Right renal pelvis (tissue), 4 donors: ENCODE data around the gene PARVB. TPM values are rescaled to one million over a fixed set of nuclear protein-coding genes. Genes with fewer than 3 reads are reported as not detected.

Source experiments
- DNase-seq, 4 donors: peaks; one replicate each; pipeline ENCODE4 v3.0.0-alpha.2; 2013; ENCODE audit warnings: low read depth in 4 of 4, low spot score in 3 of 4, missing footprints in 1 of 4
- polyA plus RNA-seq, 4 donors: library from polyadenylated mRNA; unstranded; fragments of 120-200 nt; gene quantifications; one replicate each; pipeline ENCODE4 v1.2.1, GENCODE V29; 2013; ENCODE audit not compliant: insufficient read length in 4 of 4

PARVB gene
- polyA plus RNA-seq, 4 donors = 21.2 to 25.0 (median 23.0) TPM

DNA sequence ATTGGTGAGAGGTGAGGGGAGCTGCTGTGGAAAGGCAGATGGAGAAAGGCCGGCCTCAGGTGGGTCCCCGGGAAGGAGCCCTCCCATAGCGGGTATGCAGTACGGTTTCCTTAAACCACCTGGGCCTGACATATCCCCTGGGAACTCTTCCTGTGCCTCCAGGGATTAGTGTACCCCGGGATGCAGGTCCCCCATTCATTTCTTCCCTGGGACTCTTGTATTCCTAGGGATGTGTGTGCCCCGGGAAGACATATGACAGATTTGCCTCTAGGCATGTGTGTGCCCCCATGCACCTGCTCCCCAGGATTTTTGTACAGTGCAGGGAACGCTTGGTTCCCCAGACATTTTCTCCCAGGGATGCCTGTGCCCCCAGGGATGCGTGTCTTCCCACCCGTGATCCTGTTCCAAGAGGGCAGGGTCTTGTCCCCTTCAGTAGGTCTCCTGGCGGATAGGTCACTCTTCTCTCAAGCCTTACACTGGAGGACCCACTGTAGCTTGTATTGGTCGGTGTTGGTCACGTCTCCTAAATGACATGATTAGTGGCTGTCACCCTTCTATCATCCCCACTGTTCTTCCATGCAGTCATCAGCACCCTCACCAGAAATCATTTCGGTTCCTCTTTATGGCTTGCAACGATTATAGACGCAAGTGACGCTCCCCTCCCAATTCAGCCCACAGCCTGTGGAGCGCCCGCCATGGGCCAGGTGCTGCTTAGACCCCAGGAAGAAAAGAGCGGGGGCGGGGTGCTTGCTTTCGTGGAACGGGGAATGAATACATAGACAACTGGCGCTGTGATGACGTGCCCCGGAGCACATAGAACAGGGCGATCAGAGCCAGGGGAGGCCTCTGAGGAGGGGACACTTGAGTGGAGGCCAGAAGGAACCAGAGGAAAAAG lies 1.3 kb downstream of the PARVB start:
- no peak for DNase-seq

DNA sequence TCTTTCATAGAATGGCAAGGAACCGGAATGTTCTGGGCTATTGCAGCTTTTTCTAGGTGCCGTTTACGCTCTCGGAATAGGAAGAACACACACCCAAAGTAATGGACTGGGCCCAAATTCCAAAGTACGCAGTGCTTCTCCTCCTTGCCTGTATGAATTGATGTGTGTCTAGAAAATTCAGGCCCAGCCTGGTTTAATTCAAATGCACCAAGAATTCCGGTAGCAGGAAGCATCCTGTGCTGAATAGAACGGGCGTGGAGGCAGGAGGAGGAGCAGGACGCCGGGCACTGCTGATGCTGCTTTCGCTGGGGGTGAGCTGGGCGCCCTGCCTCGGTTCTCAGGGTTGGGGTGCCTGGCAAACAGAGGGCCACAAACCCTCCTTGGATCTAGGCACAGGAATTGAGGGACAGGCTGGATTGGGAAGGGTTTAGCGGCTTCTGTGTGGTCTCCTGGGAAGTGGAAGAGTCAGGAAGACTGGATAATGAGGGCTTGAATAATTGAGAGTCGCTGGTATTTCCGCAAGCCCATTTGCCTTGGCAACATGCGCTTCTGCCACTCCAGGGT lies 2.0 kb downstream of the PARVB start:
- no peak for DNase-seq

DNA sequence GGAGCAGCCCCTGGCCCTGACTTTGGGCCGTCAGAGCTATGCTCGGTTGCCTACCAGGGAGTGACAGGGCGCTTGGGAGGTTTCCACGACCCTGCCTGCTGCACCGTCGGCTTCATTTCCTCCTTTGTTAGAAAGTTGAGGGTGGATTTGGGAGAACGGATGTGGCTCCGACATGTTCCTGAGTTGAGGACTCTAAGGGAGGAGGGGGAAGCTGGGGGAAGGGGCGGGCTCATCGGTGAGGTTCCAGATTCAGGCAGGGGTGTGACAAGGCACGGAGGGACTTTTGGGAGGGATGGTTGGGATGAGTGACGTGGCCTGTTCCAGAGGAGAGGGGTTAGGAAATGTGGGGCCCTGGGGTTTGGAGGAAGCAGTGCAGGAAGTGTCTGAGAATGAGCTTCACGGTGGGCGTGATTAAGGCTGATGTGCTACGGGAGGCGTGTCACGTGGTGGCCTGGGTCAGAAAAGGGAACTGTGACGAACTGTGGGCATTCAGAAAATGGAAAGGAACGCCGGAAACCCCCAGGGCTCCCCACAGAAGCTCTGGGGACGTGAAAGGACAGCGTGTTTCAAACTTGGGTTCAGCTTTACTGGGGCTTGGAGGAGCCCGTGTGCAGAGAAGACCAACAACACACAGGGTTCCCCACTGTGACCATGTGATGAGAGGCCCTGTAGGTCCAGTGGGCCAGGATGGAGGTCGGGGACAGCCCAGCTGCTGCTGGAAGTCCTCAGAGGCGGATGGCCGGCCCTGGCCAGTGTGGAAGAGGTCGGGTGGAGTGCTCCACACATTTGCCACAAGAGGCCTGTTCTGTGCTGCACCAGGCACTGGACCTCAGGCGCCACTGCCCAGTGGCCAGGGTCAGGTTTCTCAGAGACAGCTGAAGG lies 2.8 kb downstream of the PARVB start:
- DNase-seq = no peak

DNA sequence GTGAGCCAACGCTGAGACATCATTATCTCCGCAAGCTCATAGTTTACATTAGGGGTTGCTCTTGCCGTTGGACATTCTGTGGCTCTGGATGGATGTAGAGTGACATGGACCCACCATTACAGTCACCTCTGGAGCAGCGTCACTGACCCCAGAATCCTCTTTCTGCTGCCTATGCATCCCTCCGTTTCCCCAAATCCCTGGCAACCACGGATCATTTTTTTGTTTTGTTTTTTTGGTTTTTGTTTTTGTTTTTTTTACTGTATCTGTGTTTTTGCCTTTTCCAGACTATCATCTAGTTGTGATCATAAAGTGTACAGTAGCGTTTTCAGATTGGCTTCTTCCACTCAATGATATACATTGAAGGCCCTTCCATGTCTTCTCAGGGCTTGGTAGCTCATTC lies 4.0 kb downstream of the PARVB start:
- DNase-seq = no peak

DNA sequence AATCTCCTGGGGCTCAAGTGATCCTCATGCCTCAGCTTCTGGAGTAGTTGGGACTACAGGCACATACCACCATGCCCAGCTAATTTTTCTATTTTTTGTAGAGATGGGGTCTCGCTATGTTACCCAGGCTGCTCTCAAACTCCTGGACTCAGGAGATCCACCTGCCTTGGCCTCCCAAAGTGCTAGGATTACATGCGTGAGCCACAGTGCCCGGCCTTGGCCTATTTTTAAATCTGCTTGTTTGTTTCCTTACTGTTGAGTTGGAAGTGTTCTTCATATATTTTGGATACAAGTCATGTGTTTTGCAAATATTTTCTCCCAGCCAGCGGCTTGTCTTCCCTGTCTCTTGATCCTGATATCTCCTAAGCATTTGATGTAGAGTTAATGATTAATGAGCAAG lies 5.0 kb downstream of the PARVB start:
- DNase-seq = no peak

DNA sequence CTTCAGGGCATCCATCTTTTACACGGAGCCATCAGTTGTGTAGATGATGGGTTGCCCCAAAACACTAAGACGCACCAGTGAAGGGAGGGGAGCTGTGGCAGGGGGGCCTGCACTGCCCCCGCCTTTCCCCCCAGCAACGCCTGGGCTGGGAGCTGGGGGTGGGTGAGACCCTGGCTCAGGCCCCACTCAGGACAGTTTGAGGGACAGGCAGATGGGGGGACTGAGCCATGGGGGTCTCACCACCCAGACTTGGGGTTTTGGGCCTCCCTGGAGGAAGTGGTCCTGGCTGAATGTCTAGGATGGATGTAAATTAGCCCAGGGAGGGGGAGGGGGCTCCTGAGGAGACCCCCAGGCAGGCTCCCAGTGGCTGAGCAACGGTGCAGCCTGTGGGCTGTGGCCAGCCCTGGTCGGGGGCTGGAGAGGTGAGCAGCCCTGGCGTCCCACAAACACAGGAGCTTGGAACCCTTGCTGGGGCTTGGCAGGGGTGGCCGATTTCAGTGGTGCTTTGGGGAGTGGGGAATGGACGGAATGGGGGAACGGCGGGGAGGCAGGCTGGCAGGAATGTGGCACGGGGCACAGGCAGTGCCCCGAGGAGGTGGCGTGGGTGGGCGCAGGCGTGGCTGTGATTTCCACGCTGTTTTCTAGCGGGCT lies 6.1 kb downstream of the PARVB start:
- DNase-seq = no peak

DNA sequence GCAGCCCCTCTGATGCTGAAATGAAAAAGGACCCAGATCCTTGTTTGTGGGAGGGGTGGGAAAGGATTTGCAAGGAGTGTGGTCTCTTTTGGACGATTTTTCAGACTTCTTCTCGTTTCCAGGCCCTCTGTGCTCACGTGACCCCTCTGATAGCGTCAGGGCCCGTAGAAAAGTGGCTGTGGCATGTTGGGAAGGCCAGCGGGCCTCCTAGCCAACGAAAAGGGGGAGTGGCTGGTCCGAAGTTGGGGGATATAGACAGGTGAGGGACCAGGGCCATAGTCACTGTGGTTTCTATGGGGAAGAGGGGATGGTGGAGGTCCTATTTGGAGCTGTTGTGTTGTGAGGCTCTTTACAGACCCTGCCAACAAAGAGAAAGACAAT lies 6.6 kb downstream of the PARVB start:
- DNase-seq = no peak

DNA sequence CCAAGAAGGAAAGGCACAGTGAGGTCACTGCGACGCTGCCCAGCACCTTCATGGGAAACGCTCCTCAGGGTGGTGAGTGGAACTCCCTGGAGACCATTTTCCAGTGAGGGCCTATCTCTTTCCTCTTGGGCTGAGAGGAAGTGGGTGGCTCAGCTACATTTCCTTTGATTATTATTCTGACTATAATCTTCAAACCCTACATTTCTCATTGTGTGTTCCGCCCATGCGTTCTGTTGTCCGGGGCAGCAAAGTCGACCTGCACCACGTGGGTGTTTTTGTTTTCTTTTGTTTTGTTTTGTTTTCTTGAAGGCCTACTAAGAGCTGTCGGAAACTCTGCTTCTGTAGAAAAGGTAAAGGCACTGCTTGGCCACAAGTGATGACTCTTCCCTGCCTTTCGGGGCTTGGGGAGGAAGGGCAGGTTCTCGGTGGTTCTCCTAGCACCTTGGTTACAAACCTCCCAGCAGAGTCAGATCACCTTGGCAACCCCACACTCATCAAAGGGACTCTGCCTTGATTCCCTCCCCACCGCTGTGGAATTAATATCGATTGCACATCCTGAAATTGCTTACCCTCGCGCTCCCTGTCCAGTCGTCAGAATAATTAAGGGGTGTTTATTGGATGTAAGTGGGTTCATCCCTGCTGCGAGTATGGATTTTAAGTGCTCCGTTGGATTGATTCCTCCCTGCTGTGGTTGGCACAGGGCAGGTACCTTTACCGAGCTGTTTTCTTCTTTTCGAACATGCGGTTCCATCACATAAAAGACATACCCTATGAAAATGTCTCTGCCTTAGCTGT lies 7.3 kb downstream of the PARVB start:
- no peak for DNase-seq

DNA sequence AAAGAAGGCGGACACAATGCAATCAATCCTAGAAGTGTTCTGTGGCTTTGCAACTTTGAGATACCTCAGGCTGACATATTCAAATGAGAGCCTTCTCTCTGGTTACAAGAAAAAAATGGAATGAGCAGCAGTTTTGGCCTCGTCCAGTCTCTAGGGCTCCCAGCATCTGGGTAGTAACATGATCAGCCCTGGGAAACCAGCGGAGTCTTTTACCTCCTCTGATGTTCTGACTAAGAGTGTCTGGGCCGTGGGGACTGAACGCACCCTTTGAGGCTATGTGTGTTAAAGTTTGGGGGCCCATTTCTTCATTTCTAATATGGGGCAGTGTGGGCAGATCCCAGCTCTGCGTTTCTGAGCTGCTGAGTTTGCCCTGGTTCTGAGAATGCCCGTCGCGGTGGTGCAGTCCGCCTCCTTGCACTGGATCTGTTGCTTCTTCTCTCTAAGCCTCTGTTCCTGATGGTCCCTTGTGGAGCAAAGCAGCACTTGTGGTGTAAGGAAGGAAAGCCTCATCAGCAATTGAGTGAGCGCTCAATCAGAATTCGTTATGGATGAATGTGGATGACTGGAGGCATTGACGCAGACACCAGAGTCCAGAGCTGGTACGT lies 8.1 kb downstream of the PARVB start:
- DNase-seq = no peak

DNA sequence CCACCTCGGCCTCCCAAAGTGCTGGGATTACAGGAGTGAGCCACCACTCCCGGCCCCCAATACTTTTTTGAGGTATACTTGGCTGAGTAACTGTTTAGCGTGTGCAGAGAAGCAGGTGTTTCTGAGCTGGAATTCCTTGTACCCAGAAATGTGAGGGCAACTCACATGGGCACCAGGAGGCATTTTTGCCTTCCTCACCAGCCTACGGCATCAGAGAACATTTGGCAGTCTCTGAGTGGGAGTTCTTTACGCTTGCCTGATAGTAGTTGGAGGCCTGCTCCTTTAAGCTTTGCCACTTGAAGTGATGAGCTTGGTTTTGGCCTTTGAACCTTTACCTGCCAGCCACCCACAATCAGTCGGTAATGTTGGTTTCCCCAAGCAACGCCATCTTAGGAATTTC lies 9.2 kb downstream of the PARVB start:
- no peak for DNase-seq

DNA sequence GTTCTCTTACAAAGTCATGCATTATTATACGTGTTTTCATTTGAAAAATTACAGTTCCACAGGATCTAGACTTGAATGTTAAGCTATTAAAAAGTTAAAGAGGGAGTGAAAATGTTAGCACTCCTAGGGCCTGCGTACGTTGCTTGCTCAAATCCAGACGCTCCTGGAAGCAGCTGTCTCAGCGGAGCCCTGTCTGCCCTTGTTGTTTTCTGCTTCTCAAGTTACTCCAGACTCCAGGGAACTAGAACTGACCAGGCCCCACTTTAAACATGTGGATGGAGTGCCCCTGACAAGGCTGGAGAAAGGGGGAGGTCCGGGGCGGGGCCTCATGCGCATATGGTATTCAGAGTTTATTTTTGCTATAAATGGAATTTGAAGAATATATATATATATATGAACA lies 9.6 kb downstream of the PARVB start:
- peak in 2 of 4 donors; percentile 63 to 66 for DNase-seq

DNA sequence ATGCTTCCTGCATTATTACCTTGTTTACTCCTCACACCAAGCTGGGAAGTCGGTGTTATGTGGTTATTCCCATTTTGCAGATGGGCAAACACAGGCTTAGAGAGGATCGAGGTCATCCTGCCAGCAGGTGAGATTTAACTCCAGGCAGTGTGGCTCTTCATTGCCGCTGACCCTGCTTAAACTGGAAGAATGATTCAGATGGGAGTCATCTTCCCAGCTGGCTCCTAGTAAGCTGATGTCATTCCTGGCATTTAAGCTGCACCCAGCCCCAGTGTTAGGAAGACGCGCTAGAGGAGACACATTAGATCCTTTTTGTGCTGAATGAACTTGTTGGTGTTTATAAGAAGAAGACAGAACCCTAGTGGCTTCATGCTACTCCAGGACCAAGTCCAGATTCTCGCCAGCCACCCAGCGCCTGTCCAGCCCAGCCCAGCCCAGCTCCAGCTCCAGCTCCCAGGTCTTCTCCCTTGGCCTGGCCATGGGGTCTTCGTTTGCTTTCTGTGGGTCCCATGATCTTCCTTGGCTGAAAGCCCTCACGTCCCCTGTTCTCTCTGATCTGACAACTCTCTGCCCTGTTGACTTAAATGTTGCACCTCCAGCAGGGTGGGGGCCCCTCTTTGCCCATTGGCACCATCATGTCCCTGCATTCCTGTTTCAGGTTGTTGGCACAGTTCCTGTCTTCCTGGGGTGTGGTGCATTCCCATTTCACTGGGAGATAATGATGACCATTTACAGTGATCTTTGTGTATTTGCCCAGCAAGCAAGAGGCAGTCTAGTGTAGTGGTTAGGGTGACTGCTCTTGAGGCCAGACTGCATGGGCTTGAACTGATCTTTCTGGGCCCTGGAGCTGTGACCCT lies 13.6 kb downstream of the PARVB start:
- DNase-seq = no peak

DNA sequence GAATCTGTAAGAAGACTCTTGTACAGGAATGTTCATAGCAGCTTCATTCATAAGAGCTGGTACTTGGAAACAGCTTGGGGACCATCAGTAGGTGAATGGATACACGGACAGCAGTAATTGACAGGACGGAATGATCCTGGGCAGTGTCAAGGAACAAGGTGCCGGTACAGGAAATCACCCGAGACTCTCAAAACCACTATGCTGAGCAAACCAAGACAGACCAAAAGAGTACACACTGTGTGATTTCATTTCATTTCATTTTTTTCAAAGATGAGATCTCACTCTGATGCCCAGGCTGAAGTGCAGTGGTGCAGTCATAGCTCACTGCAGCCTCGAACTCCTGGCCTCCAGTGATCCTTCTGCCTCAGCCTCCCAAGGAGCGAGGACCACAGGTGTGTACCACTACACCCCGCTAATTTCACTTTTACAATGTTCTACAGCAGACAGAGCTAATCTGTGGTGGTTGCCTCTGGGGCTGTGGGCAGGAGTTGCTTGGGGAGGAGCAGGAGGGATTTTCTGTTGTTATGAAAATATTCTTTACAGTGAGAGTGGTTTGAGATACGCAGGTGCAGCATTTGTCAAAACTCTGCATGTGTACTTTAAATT lies 15.6 kb downstream of the PARVB start:
- DNase-seq = no peak

DNA sequence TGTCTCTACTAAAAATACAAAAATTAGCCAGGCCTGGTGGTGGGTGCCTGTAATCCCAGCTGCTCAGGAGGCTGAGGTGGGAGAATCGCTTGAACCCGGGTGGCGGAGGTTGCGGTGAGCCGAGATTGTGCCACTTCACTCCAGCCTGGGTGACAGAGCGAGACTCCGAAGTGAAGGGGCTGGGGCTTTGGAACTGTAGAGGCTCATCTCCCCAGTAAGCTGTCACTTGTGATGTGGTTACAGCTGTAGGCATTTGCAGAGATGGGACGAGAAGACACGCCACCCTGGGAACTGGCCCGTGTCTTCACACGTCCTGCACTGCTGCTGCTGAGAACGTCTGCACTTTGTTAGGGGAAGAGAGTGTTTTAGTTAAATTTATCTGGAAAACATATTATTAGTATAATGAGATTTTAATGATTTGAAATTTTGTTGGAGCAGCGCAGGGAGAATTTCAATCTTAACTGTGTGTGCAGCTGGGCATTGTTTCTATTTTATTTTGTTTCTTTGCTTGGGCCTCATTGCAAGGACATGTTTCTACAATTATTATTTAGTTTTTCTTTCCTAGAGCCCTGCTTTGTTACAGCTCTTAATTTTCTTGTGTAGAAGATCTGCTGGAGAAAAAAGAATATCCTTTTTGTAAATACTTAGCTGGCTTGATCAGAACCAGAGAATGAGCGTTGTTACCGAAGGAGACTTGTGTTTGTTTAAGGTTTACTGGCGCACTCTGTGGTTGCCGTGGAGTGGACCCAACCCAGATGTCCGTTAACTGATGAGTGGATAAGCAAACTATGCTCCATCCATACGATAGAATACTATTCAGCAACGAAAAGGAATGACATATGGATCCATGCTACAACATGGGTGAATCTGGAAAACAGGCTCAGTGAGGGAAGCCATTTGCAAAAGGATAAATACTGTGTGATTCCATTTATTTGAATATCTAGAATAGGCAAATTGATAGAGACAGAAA lies 18.4 kb downstream of the PARVB start:
- no peak for DNase-seq

DNA sequence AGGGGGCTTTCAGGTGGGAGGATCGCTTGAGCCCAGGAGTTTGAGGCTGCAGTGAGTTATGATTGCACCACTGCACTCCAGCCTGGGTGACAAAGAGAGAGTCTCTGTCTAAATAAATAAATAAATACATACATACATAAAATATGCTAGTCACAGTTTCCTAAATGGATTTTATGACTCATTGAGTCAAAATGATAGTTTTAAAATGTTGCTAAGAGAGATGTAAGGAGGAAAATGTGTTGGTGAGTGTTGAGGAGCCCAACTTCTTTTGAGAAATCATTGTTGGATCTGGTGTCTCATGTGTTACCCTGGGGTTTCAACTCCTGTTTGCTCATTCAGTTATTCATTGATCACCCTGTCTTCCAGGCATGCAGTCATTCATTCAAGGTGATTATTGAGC lies 21.0 kb downstream of the PARVB start:
- no peak for DNase-seq

DNA sequence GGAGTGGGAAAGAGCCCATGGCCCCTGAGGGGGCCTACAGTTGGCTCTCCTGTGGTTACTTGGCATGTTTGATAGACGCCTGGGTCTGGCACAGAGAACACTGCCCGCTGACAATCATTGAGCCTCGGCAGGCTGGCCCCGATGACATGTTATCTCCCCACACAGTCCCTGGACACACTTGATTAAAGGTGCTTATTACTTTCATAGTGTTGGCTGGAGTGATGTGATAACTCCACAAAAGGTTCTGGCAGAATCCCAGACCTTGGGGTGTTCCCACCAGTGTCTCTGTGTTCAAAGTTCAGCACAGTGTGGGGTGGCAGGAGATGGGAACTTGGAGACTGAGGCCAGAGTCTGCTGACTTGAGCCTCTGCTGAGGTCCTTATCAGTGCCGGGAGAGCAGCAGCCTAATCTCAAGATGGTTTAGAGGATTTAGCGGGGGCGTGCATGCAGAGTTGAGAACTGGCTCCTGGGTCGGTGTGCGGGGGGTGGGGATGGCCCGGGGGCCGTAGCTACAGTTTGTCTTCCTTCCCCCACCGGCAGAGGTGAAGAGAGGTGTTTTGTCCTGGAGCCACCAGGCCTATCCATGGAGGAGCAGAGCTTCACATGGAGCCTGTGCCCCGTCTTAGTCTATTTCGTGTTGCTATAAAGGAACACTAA lies 22.5 kb downstream of the PARVB start:
- DNase-seq = no peak

DNA sequence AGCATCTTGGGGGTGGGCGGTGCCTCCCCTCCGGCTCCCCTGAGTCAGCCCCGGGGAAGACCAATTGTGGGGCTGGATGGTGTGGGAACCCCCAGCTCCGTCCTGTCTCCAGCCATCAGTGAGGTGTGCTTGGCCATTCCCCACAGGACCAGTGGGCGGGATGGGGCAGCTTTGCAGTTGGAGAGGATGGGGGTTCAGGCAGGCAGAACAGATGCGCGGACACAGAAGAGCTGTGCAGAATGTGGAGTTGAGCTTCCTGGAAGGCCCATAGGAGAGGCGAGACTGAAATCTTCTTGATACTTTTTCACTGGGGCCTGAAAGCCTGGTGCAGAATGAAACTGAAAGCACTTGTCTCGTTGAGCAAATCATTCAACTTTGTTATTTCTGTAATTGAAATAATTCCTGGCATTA lies 23.8 kb downstream of the PARVB start:
- no peak for DNase-seq
